Natural killer cell treated with Interleukin-12 subunit alpha and Interleukin-12 subunit beta and Interleukin-15 and Interleukin-18, amount 100 ng/mL, for 72 hours (primary cell): Measurements from ENCODE around the gene CYSRT1. TPM values are rescaled to one million over a fixed set of nuclear protein-coding genes. Genes with fewer than 3 reads are reported as not detected.

ENCODE experiments used
- ATAC-seq, 2 donors: fragments of 150-1000 bp; cut with Tn5 transposase in 1 of 2; sonication (Bioruptor Pico), chemical (Tn5 transposase) in 1 of 2; 2 replicates each; pipeline ENCODE4 v1.10.0; 2021
- DNase-seq: peaks from one replicate; pipeline ENCODE4 v3.0.0; 2022; ENCODE audit warnings: low spot score
- H3K27ac Mint-ChIP-seq, 2 donors: 1 replicate in 1 of 2; 2 replicates in 1 of 2; pipeline ENCODE4 v1.8.0; 2022; ENCODE audit warnings: mixed read lengths in 2 of 2, mild to moderate bottlenecking in 1 of 2, moderate library complexity in 1 of 2
- H3K27me3 Mint-ChIP-seq, 2 donors: 1 replicate in 1 of 2; 2 replicates in 1 of 2; pipeline ENCODE4 v1.8.0; 2022; ENCODE audit warnings: mixed read lengths in 2 of 2
- H3K36me3 Mint-ChIP-seq: one replicate; pipeline ENCODE4 v1.8.0; 2022; ENCODE audit warnings: mixed read lengths
- H3K4me1 Mint-ChIP-seq, 2 donors: 1 replicate in 1 of 2; 2 replicates in 1 of 2; pipeline ENCODE4 v1.8.0; 2022; ENCODE audit warnings: low read depth in 2 of 2, mixed read lengths in 2 of 2, mild to moderate bottlenecking in 1 of 2
- H3K4me3 Mint-ChIP-seq: one replicate; pipeline ENCODE4 v1.8.0; 2022; ENCODE audit warnings: mixed read lengths
- H3K9me3 Mint-ChIP-seq: 2 replicates; pipeline ENCODE4 v1.8.0; 2022; ENCODE audit warnings: mixed read lengths
- total RNA-seq, 2 donors: library from RNA; stranded (reverse); gene quantifications; one replicate each; pipeline ENCODE4 v1.2.3, GENCODE V29; 2022

The CYSRT1 gene
- total RNA-seq, 2 donors from 2014 or later = 0.29 to 0.33 TPM

DNA sequence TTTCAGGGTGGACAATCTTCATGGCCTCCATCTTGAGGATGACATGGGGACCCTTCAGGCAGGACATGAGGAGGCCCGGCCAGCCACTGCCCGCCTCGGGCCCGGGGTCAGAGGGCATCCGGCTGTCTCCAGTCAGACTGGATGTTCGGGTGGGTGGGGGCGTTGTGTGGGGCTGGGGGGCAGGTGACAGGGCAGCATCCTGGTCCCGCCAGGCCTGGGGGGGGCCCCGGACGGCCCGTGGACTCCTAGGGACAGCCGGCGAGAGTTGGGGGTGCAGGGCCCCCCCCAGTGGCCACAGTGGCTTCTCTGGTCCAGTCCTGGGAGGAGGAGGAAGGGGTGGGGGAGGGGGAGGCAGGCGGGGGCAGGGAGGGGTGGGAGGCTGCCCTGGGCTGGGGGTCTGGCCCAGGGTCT is 3.9 kb upstream of the CYSRT1 start:
- H3K4me1 Mint-ChIP-seq = peaks cover 0 to 3% of the 10 kb centered on the region in 2 donors
- H3K27me3 Mint-ChIP-seq = no peaks in the 10 kb centered on the region
- no peak overlapping the region for H3K4me3 Mint-ChIP-seq
- H3K9me3 Mint-ChIP-seq = no peaks in the 10 kb centered on the region
- no peak for DNase-seq
- ATAC-seq = no peak
- no peaks in the 10 kb centered on the region for H3K36me3 Mint-ChIP-seq
- H3K27ac Mint-ChIP-seq = no peak overlapping the region

- ATAC-seq = no peak
- no peak for DNase-seq
- H3K9me3 Mint-ChIP-seq = no peaks in the 10 kb centered on the region
- H3K36me3 Mint-ChIP-seq = no peaks in the 10 kb centered on the region
- H3K4me3 Mint-ChIP-seq = no peak overlapping the region
- H3K27me3 Mint-ChIP-seq = no peaks in the 10 kb centered on the region
- peaks cover 0 to 3% of the 10 kb centered on the region in 2 donors for H3K4me1 Mint-ChIP-seq
- no peak overlapping the region for H3K27ac Mint-ChIP-seq
Measured at GRCh38 chr9:137221506-137222111, 3.4 kb upstream of the CYSRT1 start.

DNA sequence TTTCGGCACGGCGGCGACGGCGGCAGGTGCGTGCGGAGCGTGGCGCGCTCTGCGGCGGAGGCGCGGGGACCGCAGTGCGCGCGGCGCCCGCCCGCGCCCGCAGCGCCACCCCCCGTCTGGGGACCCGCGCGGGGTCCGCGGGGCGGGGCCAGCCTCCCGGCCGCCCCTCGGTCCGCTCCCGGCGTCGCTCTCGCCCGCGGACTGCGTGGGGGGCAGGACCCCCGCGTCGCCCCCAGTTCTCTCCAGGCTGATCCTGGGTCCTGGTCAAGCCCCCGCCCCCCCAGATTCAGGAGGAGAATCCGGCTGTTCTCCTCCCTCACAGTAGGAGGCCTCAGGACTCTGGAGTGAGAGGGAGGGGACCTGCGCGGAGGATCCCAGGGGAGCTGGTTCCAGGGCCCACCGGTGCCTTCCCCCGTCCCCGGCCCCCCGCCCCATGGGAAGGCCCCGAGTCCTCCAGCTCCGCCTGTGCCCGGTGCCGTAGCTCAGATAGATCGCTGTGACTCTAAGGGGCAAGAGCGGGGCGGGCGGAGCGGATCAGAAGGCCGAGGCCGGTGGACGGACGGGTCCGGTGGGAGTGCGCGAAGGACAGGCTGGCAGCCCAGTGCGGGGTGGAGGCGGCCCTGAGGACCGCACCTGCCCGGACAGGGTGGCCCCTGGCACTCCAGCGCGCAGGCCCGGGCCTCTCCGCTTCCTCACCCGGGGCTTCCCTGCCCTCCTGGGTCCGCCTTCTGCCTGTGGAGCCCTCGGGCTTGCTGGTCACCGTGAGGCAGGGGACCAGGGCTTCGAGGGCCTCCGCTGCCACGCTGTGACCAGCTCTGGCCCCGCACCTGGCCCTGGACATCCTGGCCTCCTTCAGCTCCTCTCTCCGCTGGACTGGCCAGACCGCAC is 2.5 kb upstream of the CYSRT1 start, which contains the start of gene RNF208:
TSS of gene RNF208 (minus strand) at position 51 of the 888 bp plus-strand sequence. CDS start 1,028 bp downstream, outside the sequence.
- no peak for ATAC-seq
- no peak for DNase-seq
- no peaks in the 10 kb centered on the region for H3K9me3 Mint-ChIP-seq

DNA sequence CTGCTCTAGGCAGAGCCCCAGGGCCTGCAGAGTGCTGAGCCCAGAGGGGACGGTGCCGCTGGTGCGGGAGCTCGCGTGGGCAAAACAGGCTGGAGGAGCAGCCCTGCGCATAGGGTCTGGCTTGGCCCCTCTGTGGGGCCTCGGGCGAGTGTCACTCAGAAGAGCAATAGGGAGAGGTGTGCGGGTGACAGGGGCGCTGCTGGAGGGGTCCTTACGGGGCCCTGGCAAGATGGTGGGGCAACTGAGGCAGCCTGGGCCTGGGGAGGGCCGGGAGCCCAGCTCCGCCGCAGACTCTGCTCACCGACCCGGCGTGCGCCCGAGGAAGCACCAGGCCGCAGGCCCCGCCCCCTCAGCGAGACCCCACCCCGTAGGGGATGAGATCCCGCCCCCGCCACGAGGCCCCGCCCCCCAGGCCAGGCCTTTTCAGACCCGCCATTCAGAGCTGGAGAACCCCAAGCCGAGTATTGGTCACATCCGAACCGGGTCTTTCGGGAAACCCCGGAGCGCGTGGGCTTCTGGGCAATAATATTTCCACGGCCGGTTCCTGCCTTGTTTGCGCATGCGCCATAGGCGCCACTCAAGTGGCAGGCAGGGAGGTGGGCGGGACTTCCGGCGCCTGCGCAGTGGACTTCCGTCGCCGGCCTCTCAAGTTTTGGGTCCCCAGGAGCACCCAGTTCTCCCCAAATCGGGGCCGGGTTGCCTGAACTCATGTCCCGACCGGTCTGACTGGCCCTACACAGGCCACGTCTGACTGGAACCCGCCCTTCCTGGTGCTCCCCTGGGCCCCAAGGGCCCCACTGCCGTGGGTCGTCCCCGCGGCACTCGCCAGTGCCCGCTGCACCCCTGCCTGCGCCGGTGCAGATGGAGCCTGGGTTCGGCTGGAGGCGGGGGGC is 1.6 kb upstream of the CYSRT1 start:
- no peaks in the 10 kb centered on the region for H3K9me3 Mint-ChIP-seq

More for the DNA sequence above, 2.5 kb upstream of the CYSRT1 start, which contains the start of gene RNF208:
- Mint-ChIP-seq H3K27ac (peak within 1 kb of the TSS; percentile 21 to 71), H3K4me3 (peak within 1 kb of the TSS; percentile 75), H3K4me1 (peaks cover under 1 to 3% of the 10 kb centered on the region in 2 donors), H3K27me3 (peaks cover 0 to 2% of the 10 kb centered on the region in 2 donors), H3K36me3 (no peaks in the 10 kb centered on the region)

GRCh38 chr9:137225699-137226331 is 841 bp downstream of the CYSRT1 start:
- H3K27ac Mint-ChIP-seq = no peak overlapping the region
- H3K4me1 Mint-ChIP-seq = peaks cover 5 to 6% of the 10 kb centered on the region in 2 donors
- DNase-seq (no peak), ATAC-seq (no peak)
- H3K36me3 Mint-ChIP-seq = no peaks in the 10 kb centered on the region
- H3K9me3 Mint-ChIP-seq = no peaks in the 10 kb centered on the region
- no peak overlapping the region for H3K4me3 Mint-ChIP-seq
- H3K27me3 Mint-ChIP-seq = peaks cover 3 to 7% of the 10 kb centered on the region in 2 donors

More for the DNA sequence above, 1.6 kb upstream of the CYSRT1 start:
- Mint-ChIP-seq H3K4me3 (peak overlapping the region; percentile 75), H3K27me3 (peaks cover 3 to 7% of the 10 kb centered on the region in 2 donors), H3K36me3 (no peaks in the 10 kb centered on the region), H3K4me1 (peaks cover 5 to 6% of the 10 kb centered on the region in 2 donors), H3K27ac (peak overlapping the region; percentile 21 to 71)
- ATAC-seq = peak; percentile 96 to 97
- DNase-seq = peak; percentile 99

DNA sequence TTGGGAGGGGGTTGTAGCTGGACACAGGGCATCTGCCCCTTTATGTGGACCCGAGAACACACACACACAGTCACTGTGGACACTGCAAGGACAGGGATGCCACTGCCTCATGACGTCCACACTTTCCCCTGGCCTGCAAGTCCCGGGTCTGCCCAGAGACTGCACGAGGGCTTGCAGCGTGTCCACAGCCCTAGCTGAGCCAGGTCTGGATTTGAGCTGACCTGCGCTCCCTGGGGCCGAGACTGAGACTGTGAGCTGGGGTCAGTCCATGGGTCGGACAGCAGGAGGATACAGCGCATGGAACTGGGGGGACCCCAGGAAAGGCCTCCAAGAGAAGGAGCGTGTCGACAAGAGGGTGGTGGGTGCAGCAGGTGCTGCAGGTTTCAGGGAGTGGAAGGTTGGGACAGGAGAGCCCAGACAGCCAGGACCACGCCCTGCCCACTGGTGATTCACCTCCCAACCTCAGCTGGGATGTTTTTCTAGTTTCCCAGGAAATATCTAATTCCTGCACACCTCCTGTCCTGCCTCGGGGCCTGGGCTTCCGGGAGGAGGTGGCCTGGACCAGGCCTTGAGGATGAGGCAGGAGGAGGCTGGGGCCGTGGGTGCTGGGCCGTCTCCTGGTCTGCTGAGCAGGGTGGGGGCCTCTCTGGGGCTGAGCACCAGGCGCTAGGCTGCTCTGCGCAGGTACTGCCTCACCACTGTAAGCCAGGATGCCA is 1.5 kb downstream of the CYSRT1 start:
- Mint-ChIP-seq H3K36me3 (no peaks in the 10 kb centered on the region), H3K4me1 (peaks cover 5 to 6% of the 10 kb centered on the region in 2 donors), H3K9me3 (no peaks in the 10 kb centered on the region), H3K27me3 (peaks cover 3 to 7% of the 10 kb centered on the region in 2 donors), H3K27ac (no peak overlapping the region), H3K4me3 (no peak overlapping the region)
- ATAC-seq (no peak), DNase-seq (no peak)

- peak; percentile 26 to 34 for ATAC-seq
- no peaks in the 10 kb centered on the region for H3K36me3 Mint-ChIP-seq
Measured at GRCh38 chr9:137227054-137227852, 2.3 kb downstream of the CYSRT1 start, which contains the start of gene RNF224. Gene RNF224, plus strand, starts transcription at chr9:137227502. Its CDS starts 834 bp downstream, at chr9:137228336.

GRCh38 chr9:137227853-137228505 is 3.0 kb downstream of the CYSRT1 start:
- H3K27ac Mint-ChIP-seq = no peak overlapping the region
- ATAC-seq (no peak), DNase-seq (no peak)
- H3K4me1 Mint-ChIP-seq = peaks cover 4 to 5% of the 10 kb centered on the region in 2 donors
- H3K4me3 Mint-ChIP-seq = no peak overlapping the region
- no peaks in the 10 kb centered on the region for H3K9me3 Mint-ChIP-seq
- H3K36me3 Mint-ChIP-seq = no peaks in the 10 kb centered on the region
- H3K27me3 Mint-ChIP-seq = peaks cover 3 to 7% of the 10 kb centered on the region in 2 donors

More at GRCh38 chr9:137227054-137227852, 2.3 kb downstream of the CYSRT1 start, which contains the start of gene RNF224:
- Mint-ChIP-seq H3K4me3 (no peak within 1 kb of the TSS), H3K27ac (no peak within 1 kb of the TSS), H3K4me1 (peaks cover 5 to 6% of the 10 kb centered on the region in 2 donors), H3K9me3 (no peaks in the 10 kb centered on the region), H3K27me3 (peaks cover 3 to 7% of the 10 kb centered on the region in 2 donors)
- DNase-seq = peak; percentile 78

- no peaks in the 10 kb centered on the region for H3K9me3 Mint-ChIP-seq
- peaks cover 3 to 5% of the 10 kb centered on the region in 2 donors for H3K4me1 Mint-ChIP-seq
- DNase-seq = no peak
- H3K4me3 Mint-ChIP-seq = no peak overlapping the region
- H3K27ac Mint-ChIP-seq = no peak overlapping the region
- H3K27me3 Mint-ChIP-seq = peaks cover 3 to 7% of the 10 kb centered on the region in 2 donors
- no peaks in the 10 kb centered on the region for H3K36me3 Mint-ChIP-seq
- no peak for ATAC-seq
Measured at GRCh38 chr9:137228506-137228967, 3.6 kb downstream of the CYSRT1 start.

DNA sequence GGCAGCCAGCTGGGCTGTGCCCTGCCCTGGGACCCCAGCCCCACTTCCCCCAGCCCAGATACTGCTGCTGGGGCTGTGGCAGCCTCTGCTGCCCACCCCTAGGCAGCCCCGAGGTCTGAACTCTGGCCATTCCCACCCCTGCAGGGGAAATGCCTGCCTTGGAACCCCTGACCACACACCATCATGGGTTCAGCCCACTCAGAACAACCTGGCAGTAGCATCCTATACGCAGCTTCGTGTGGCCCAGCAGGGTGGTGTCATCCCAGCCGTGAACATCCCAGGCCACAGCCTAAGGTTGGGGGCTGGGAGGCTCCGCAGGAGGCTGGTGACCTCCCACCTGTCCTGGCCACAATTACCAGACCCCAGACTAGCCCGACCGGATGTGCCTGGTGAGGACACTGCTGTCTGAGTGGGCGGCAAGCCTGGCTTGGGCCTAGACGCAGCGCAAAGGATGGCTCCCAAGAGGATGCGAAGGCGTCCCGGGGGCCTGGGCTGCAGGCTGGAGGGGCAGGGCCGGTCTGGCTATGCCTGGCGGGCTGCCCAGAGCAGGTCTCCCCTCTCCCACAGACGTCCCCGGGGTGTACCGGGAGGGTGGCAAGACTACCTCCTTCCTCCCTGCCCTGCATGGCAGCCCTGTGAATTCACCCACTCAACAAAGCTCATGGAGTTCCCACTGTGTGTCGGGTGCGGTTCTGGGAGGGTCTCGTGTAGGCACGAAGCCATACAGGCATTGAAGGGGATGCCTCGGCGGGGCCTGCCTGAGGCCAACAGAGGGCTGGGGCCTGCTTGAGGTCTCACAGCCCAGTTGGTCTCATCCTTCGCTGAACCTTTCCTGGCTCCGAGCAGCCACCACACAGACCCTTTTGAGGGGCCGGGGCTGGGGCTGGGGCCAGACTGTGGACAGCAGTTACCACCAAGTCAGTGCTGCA is 4.3 kb downstream of the CYSRT1 start:
- no peak overlapping the region for H3K4me3 Mint-ChIP-seq
- peaks cover 3 to 7% of the 10 kb centered on the region in 2 donors for H3K27me3 Mint-ChIP-seq
- no peaks in the 10 kb centered on the region for H3K9me3 Mint-ChIP-seq
- ATAC-seq = no peak
- peaks cover 3 to 5% of the 10 kb centered on the region in 2 donors for H3K4me1 Mint-ChIP-seq
- H3K36me3 Mint-ChIP-seq = no peaks in the 10 kb centered on the region
- no peak overlapping the region for H3K27ac Mint-ChIP-seq
- DNase-seq = no peak
